HG02571 (cell line): ENCODE results near the gene APOO.
"Not testable (repeated sequence)": the region's sequence is repeated elsewhere in the genome, so short reads cannot be mapped to it uniquely, and the experiment has no call there.

Experiments used
- ATAC-seq: cut with Tn5 transposase; IDR thresholded peaks from one replicate; pipeline ENCODE4 v1.9.1; 2021; ENCODE audit warnings: mild to moderate bottlenecking, moderate library complexity; ENCODE audit not compliant: unreplicated experiment

APOO gene

GRCh38 chrX:23904096-23904495, 3.6 kb downstream of the APOO start:
- ATAC-seq: no peak

GRCh38 chrX:23902419-23902818, 5.3 kb downstream of the APOO start:
- ATAC-seq: no peak

GRCh38 chrX:23901805-23902204, 5.9 kb downstream of the APOO start:
- no peak for ATAC-seq

GRCh38 chrX:23901060-23901459, 6.7 kb downstream of the APOO start:
- ATAC-seq: no peak

GRCh38 chrX:23900220-23900797, 7.4 kb downstream of the APOO start:
- no peak for ATAC-seq

GRCh38 chrX:23898412-23898959, 9.3 kb downstream of the APOO start:
- ATAC-seq: no peak

GRCh38 chrX:23896981-23897380, 10.8 kb downstream of the APOO start:
- no peak for ATAC-seq

- ATAC-seq: not testable (repeated sequence)
Measured at GRCh38 chrX:23896539-23896938, 11.2 kb downstream of the APOO start.

GRCh38 chrX:23894993-23895392, 12.7 kb downstream of the APOO start:
- ATAC-seq: not testable (repeated sequence)

- ATAC-seq: no peak
Measured at GRCh38 chrX:23890933-23891332, 16.8 kb downstream of the APOO start.

- ATAC-seq: no peak
Measured at GRCh38 chrX:23888887-23889501, 18.7 kb downstream of the APOO start.

- no peak for ATAC-seq
Measured at GRCh38 chrX:23887918-23888317, 19.8 kb downstream of the APOO start.

GRCh38 chrX:23887451-23887850, 20.3 kb downstream of the APOO start:
- no peak for ATAC-seq

- ATAC-seq: no peak
Measured at GRCh38 chrX:23885803-23886202, 21.9 kb downstream of the APOO start.

GRCh38 chrX:23884427-23885024, 23.2 kb downstream of the APOO start:
- no peak for ATAC-seq

GRCh38 chrX:23883737-23884354, 23.9 kb downstream of the APOO start:
- ATAC-seq: no peak

GRCh38 chrX:23879380-23880090, 28.2 kb downstream of the APOO start:
- no peak for ATAC-seq

GRCh38 chrX:23871905-23872546, 35.7 kb downstream of the APOO start:
- ATAC-seq: no peak

- ATAC-seq: no peak
Measured at GRCh38 chrX:23870041-23870440, 37.7 kb downstream of the APOO start.

- ATAC-seq: no peak
Measured at GRCh38 chrX:23864742-23865326, 42.9 kb downstream of the APOO start.
